HG03565 (cell line): Measurements from ENCODE around the gene RALGPS1.
"Not testable (repeated sequence)": the region's sequence is repeated elsewhere in the genome, so short reads cannot be mapped to it uniquely, and the experiment has no call there.

ENCODE experiments used
- ATAC-seq: cut with Tn5 transposase; IDR thresholded peaks from one replicate; pipeline ENCODE4 v1.9.1; 2021; ENCODE audit warnings: mild to moderate bottlenecking, moderate library complexity; ENCODE audit not compliant: unreplicated experiment

Gene RALGPS1

GRCh38 chr9:127132375-127132774, 217.8 kb downstream of the RALGPS1 start:
- no peak for ATAC-seq

GRCh38 chr9:127132921-127133647, 218.5 kb downstream of the RALGPS1 start:
- ATAC-seq: no peak

DNA sequence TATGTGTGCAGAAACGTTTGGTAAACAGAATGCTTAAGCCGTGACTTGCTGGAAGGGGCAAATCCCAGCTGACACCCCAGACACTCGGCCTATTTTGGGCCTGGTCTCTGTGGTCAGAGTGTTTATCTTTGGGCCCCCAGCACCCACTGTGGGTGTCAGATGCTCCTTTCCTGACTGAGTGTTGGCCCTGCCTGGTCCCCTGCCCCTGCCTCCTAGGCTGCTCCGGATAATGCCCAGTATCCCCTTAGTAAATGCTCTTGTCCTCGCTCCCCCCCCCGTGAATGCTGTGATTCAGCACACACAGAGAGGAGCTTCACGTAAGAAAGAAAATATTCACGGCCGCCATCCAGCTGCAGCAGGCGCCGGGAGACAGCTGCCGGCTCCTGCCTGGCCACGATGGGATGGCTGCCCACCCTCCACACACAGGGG, 219.2 kb downstream of the RALGPS1 start:
- ATAC-seq: no peak

GRCh38 chr9:127135056-127135745, 220.6 kb downstream of the RALGPS1 start:
- ATAC-seq: no peak

DNA sequence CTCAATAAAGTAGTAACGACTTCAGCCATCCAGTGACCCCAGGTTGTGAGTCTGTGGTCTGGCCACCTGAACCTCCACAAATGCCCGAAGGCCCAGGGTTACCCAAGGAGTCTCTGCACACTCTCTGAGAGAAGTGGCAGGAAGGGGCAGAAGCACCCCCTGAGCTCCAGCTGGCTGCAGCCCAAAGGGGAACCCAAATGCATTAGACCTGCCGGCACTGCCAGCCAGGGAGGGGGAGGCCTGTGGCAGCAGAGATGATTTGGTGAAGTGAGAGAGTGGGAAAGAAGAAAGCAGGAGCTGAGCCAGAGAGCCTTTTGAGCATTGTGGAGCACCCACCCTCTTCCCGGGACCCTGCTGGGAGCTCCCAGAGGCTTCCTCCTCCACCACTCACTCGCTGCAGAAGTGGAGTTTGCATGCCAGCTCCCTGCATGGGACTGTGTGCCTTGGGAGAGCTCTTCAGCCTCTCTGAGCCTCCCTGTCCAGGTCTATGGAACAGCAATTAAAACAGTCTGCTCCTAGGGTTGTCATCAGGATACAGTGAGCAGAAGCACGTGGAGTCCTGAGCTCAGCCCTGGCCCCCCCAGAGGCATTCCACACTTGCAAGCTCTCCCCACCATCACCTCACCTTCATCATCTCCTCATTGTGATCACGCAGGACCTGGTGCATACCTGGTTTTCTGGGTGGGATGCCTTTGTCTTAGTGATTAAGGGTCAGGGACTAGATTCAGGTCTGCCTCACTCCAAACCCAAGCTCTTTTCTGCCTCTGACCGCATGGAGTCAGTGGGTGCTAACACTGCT, 221.7 kb downstream of the RALGPS1 start:
- no peak for ATAC-seq

DNA sequence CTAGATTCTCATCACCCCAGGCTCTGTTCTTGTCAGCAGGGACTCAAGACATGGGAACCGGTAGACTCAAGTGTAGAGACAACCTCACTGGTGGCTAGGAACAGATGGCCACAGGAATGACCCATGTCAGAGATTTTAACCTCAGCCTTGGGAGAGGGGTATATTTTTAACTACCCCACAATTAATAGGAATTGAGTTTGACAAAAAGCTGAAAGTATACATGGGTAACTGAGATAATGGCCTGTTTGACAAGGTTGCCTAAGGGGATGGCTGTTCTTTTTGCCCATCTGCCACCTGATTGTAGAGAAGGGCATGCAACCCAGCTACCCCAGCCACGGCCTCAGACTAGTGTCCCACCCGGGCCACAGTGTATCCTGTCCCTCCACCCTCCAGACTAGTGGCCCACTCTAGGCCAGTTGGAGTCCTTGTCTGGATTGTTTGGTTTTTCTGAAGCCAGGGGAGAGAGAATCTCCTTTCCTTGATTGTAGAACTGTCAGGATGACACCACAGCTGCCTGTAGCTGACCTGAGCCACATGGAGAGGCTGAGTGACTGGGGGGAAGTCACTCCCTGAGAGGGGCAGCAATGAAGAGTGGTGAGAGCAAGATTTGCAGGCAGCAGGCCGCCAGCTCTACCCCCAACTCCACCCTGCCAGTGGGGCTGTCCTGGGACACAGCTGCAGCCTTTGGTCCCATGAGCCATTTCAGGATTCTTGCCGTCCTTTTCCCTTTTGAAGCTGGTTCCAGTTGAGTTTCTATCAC, 222.5 kb downstream of the RALGPS1 start:
- no peak for ATAC-seq

DNA sequence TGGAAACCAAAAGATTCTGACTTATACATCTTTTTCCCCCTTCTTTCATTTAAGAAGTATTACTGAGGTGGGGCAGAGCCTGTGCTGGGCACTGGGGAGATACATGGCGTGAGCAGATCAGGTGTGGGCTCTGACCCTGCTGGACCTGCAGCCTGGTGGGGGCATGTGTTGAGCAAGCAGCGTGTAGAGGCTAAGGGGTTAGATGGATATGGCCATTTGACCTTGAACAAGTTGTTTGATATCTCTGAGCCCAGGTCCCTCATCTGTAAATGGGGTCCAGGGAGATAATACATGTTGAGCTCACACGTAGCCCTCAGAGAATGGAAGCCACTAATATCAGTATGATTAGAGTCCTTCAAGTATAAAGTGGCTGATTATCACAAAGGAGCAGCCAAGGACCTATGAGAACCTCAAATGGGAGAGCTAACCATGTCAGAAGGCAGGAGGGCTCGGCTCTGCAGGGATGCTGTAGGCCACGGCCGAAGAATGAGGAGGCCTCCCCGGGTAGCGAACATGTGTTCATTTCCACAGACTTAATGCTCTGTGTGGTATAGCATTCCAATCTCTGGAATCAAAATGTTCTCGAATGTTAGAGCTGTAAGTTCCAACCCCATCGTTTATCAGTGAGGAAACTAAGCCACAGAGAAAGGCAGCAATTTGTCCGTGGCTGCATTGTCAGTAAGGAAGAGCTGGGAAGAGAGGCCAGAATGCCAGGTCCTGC, 223.2 kb downstream of the RALGPS1 start:
- ATAC-seq: no peak

- ATAC-seq: no peak
Observed at GRCh38 chr9:127138444-127138843, 223.9 kb downstream of the RALGPS1 start.

- ATAC-seq: no peak
Observed at GRCh38 chr9:127139071-127139731, 224.6 kb downstream of the RALGPS1 start.

- no peak for ATAC-seq
Observed at GRCh38 chr9:127139775-127140174, 225.2 kb downstream of the RALGPS1 start.

GRCh38 chr9:127140181-127140580, 225.6 kb downstream of the RALGPS1 start:
- ATAC-seq: no peak

GRCh38 chr9:127140842-127141675, 226.5 kb downstream of the RALGPS1 start:
- no peak for ATAC-seq

GRCh38 chr9:127142291-127142690, 227.7 kb downstream of the RALGPS1 start:
- no peak for ATAC-seq

DNA sequence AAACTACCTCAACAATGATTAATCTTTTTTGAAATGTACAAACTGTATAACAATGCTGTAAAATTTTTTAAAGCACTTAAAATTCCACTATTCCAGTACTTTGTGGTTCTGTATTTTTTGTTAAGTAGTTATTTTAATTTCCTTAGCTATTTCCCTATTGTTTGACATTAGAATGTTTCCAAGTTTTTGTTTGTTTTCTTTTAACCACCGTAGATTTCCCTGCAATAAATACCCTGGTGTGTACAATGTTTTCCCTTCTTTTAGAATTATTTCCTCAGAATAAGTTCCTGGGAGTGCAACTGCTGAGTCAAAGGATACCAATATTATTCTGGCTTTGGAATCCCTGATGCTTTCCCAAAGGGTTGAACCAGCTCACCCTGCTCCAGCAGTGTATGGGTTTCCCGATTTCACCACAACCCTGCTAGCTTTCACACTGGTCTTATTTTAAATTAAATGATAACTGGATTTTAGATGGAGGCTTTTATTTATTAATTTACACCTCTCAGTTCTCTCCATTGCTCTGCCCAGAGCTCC, 228.4 kb downstream of the RALGPS1 start:
- ATAC-seq: no peak

- no peak for ATAC-seq
Observed at GRCh38 chr9:127143920-127144465, 229.4 kb downstream of the RALGPS1 start.

GRCh38 chr9:127144670-127145445, 230.3 kb downstream of the RALGPS1 start:
- ATAC-seq: no peak

GRCh38 chr9:127146841-127147240, 232.3 kb downstream of the RALGPS1 start:
- ATAC-seq: not testable (repeated sequence)

- ATAC-seq: no peak
Observed at GRCh38 chr9:127147251-127147650, 232.7 kb downstream of the RALGPS1 start.
